GM18870 (cell line): ENCODE results near the gene USP9X.
"Not testable (repeated sequence)": the region's sequence is repeated elsewhere in the genome, so short reads cannot be mapped to it uniquely, and the experiment has no call there.

Experiments
- ATAC-seq: cut with Tn5 transposase; IDR thresholded peaks from one replicate; pipeline ENCODE4 v1.9.1; 2021; ENCODE audit warnings: moderate library complexity; ENCODE audit not compliant: unreplicated experiment

The USP9X gene

GRCh38 chrX:41178201-41178600 lies 93.0 kb downstream of the USP9X start:
- ATAC-seq: no peak

- peak; percentile 51 for ATAC-seq
These were observed 95.1 kb downstream of the USP9X start for GRCh38 chrX:41180194-41180908.

GRCh38 chrX:41184312-41184711 lies 99.1 kb downstream of the USP9X start:
- peak; percentile 56 for ATAC-seq

- ATAC-seq: not testable (repeated sequence)
These were observed 101.7 kb downstream of the USP9X start for GRCh38 chrX:41186946-41187345.

GRCh38 chrX:41189156-41189555 lies 103.9 kb downstream of the USP9X start:
- no peak for ATAC-seq

- no peak for ATAC-seq
These were observed 107.6 kb downstream of the USP9X start for GRCh38 chrX:41192880-41193279.

- no peak for ATAC-seq
These were observed 113.2 kb downstream of the USP9X start for GRCh38 chrX:41198410-41198809.

- no peak for ATAC-seq
These were observed 115.5 kb downstream of the USP9X start for GRCh38 chrX:41200785-41201184.

GRCh38 chrX:41209853-41210252 lies 124.6 kb downstream of the USP9X start:
- ATAC-seq: no peak

- ATAC-seq: no peak
These were observed 139.4 kb downstream of the USP9X start for GRCh38 chrX:41224605-41225004.

GRCh38 chrX:41233988-41234387 lies 148.7 kb downstream of the USP9X start:
- ATAC-seq: no peak

GRCh38 chrX:41234471-41234870 lies 149.2 kb downstream of the USP9X start:
- ATAC-seq: not testable (repeated sequence)

- no peak for ATAC-seq
These were observed 149.7 kb downstream of the USP9X start for GRCh38 chrX:41234962-41235361.

- ATAC-seq: peak; percentile 53
These were observed 151.4 kb downstream of the USP9X start for GRCh38 chrX:41236629-41237028.

- no peak for ATAC-seq
These were observed 155.3 kb downstream of the USP9X start for GRCh38 chrX:41240509-41240908.

GRCh38 chrX:41241962-41242361 lies 156.7 kb downstream of the USP9X start:
- no peak for ATAC-seq

- no peak for ATAC-seq
These were observed 160.4 kb downstream of the USP9X start for GRCh38 chrX:41245641-41246040.

- ATAC-seq: no peak
These were observed 165.6 kb downstream of the USP9X start for GRCh38 chrX:41250867-41251266.

GRCh38 chrX:41257801-41258200 lies 172.6 kb downstream of the USP9X start:
- no peak for ATAC-seq

- ATAC-seq: no peak
These were observed 173.0 kb downstream of the USP9X start for GRCh38 chrX:41258226-41258625.

GRCh38 chrX:41258871-41259270 lies 173.6 kb downstream of the USP9X start:
- no peak for ATAC-seq

- ATAC-seq: no peak
These were observed 174.3 kb downstream of the USP9X start for GRCh38 chrX:41259516-41259915.

- no peak for ATAC-seq
These were observed 180.4 kb downstream of the USP9X start for GRCh38 chrX:41265615-41266014.
